Upper lobe of left lung (tissue), 4 donors: ENCODE results near the gene ZFAND4.

Source experiments
- EP300 ChIP-seq, 4 donors: sonication (generic); formaldehyde crosslinking; IDR thresholded peaks; one replicate each; pipeline ENCODE4 v1.5.1; 2017; ENCODE audit warnings: antibody characterized with exemption in 4 of 4, control low read depth in 2 of 4
- POLR2A ChIP-seq, 4 donors: fragments of 450-650 bp; IDR thresholded peaks; one replicate each; pipeline ENCODE4 v1.5.1; 2016 to 2017; ENCODE audit warnings: antibody characterized with exemption in 4 of 4, mild to moderate bottlenecking in 2 of 4
- POLR2AphosphoS5 ChIP-seq, 2 donors: sonication (generic); formaldehyde crosslinking; IDR thresholded peaks; one replicate each; pipeline ENCODE4 v1.5.1; 2017; ENCODE audit warnings: antibody characterized with exemption in 2 of 2
- TF ChIP-seq, protein P1 (sequence below), 6 experiments: fragments of 450-650 bp in 4 of 6; fragments of 200-600 bp in 2 of 6; sonication (generic) in 2 of 6; IDR thresholded peaks; one replicate each; pipeline ENCODE4 v1.5.1; 2016 to 2019; ENCODE audit warnings: antibody characterized with exemption in 6 of 6

- TF ChIP-seq, protein P1, sequence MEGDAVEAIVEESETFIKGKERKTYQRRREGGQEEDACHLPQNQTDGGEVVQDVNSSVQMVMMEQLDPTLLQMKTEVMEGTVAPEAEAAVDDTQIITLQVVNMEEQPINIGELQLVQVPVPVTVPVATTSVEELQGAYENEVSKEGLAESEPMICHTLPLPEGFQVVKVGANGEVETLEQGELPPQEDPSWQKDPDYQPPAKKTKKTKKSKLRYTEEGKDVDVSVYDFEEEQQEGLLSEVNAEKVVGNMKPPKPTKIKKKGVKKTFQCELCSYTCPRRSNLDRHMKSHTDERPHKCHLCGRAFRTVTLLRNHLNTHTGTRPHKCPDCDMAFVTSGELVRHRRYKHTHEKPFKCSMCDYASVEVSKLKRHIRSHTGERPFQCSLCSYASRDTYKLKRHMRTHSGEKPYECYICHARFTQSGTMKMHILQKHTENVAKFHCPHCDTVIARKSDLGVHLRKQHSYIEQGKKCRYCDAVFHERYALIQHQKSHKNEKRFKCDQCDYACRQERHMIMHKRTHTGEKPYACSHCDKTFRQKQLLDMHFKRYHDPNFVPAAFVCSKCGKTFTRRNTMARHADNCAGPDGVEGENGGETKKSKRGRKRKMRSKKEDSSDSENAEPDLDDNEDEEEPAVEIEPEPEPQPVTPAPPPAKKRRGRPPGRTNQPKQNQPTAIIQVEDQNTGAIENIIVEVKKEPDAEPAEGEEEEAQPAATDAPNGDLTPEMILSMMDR (IDR thresholded peaks at IDR 0.05) = no peak
- no peak for TF ChIP-seq POLR2AphosphoS5 (IDR thresholded peaks at IDR 0.05)
- no peak for TF ChIP-seq POLR2A (IDR thresholded peaks at IDR 0.05)
- TF ChIP-seq EP300 (IDR thresholded peaks at IDR 0.05) = no peak
Observed at GRCh38 chr10:45640049-45640448, 32.5 kb downstream of the ZFAND4 start.
